Liver (tissue), 9 donors: ENCODE results near the gene RNF133. TPM values are rescaled to one million over a fixed set of nuclear protein-coding genes. Genes with fewer than 3 reads are reported as not detected.

Source experiments
- DNase-seq: peaks from one replicate; pipeline ENCODE4 v3.0.0-alpha.2; 2017; ENCODE audit warnings: low spot score
- H3K27ac ChIP-seq, 2 donors: one replicate each; pipeline ENCODE4 v1.7.0; 2013; ENCODE audit warnings: inconsistent platforms in 2 of 2, low read length in 2 of 2, control low read depth in 1 of 2, low read depth in 1 of 2, mild to moderate bottlenecking in 1 of 2
- H3K27me3 ChIP-seq, 4 donors: one replicate each; pipeline versions ENCODE4 v1.6.1 to v1.7.0; 2013; ENCODE audit warnings: low read length in 3 of 4, inconsistent platforms in 1 of 4, mild to moderate bottlenecking in 1 of 4, moderate library complexity in 1 of 4; ENCODE audit not compliant: control insufficient read depth in 4 of 4, insufficient read depth in 4 of 4
- H3K36me3 ChIP-seq, 4 donors: one replicate each; pipeline versions ENCODE4 v1.6.1 to v1.7.0; 2013; ENCODE audit warnings: low read length in 3 of 4, mild to moderate bottlenecking in 3 of 4, low read depth in 1 of 4, moderate library complexity in 1 of 4; ENCODE audit not compliant: control insufficient read depth in 4 of 4, insufficient read depth in 3 of 4
- H3K4me1 ChIP-seq, 4 donors: one replicate each; pipeline versions ENCODE4 v1.6.1 to v1.7.0; 2013; ENCODE audit warnings: low read length in 3 of 4, mild to moderate bottlenecking in 3 of 4, moderate library complexity in 1 of 4; ENCODE audit not compliant: control insufficient read depth in 4 of 4, insufficient read depth in 4 of 4
- H3K4me3 ChIP-seq, 3 donors: one replicate each; pipeline versions ENCODE4 v1.6.1 to v1.7.0; 2013; ENCODE audit warnings: low read length in 3 of 3, control low read depth in 1 of 3, low read depth in 1 of 3, mild to moderate bottlenecking in 1 of 3
- H3K9ac ChIP-seq, 2 donors: one replicate each; pipeline ENCODE4 v1.7.0; 2013; ENCODE audit warnings: low read length in 2 of 2, mild to moderate bottlenecking in 2 of 2, moderate library complexity in 2 of 2, control low read depth in 1 of 2, low read depth in 1 of 2
- H3K9me3 ChIP-seq, 4 donors: one replicate each; pipeline versions ENCODE4 v1.6.1 to v1.7.0; 2013; ENCODE audit warnings: low read length in 3 of 4; ENCODE audit not compliant: control insufficient read depth in 4 of 4
- EGR1 ChIP-seq, 2 donors: IDR thresholded peaks; 2 replicates each; pipeline ENCODE4 v1.6.1; 2016 to 2018; ENCODE audit warnings: antibody characterized with exemption in 2 of 2, low read depth in 2 of 2
- FOXA1 ChIP-seq: IDR thresholded peaks from 2 replicates; pipeline ENCODE4 v1.6.1; 2016; ENCODE audit warnings: antibody characterized with exemption
- GABPA ChIP-seq, 2 donors: IDR thresholded peaks in 1 of 2; conservative IDR thresholded peaks in 1 of 2; 2 replicates each; pipeline ENCODE4 v1.6.1; 2016; ENCODE audit warnings: antibody characterized with exemption in 2 of 2, mild to moderate bottlenecking in 1 of 2, moderate library complexity in 1 of 2
- HNF4A ChIP-seq, 2 donors: conservative IDR thresholded peaks; 2 replicates each; pipeline ENCODE4 v1.6.1; 2016; ENCODE audit warnings: antibody characterized with exemption in 2 of 2, mild to moderate bottlenecking in 2 of 2
- HNF4G ChIP-seq: IDR thresholded peaks from 2 replicates; pipeline ENCODE4 v1.6.1; 2016; ENCODE audit warnings: antibody characterized with exemption
- JUND ChIP-seq, 2 donors: IDR thresholded peaks; 2 replicates each; pipeline ENCODE4 v1.6.1; 2016; ENCODE audit warnings: antibody characterized with exemption in 2 of 2
- MAX ChIP-seq: IDR thresholded peaks from 2 replicates; pipeline ENCODE4 v1.6.1; 2016; ENCODE audit warnings: antibody characterized with exemption
- RAD21 ChIP-seq, 2 donors: IDR thresholded peaks; 2 replicates each; pipeline ENCODE4 v1.6.1; 2016; ENCODE audit warnings: antibody characterized with exemption in 2 of 2, mild to moderate bottlenecking in 2 of 2
- RXRA ChIP-seq, 2 donors: IDR thresholded peaks; 2 replicates each; pipeline ENCODE4 v1.6.1; 2017 to 2018; ENCODE audit warnings: antibody characterized with exemption in 2 of 2, mild to moderate bottlenecking in 1 of 2
- SP1 ChIP-seq: IDR thresholded peaks from 2 replicates; pipeline ENCODE4 v1.6.1; 2018; ENCODE audit warnings: antibody characterized with exemption, mild to moderate bottlenecking
- TAF1 ChIP-seq: conservative IDR thresholded peaks from 2 replicates; pipeline ENCODE4 v1.6.1; 2016; ENCODE audit warnings: antibody characterized with exemption, mild to moderate bottlenecking
- YY1 ChIP-seq: IDR thresholded peaks from 2 replicates; pipeline ENCODE4 v1.6.1; 2016; ENCODE audit warnings: antibody characterized with exemption, mild to moderate bottlenecking
- WGBS: extraction: QIAGEN DNeasy Blood & Tissue Kit; methylation state at CpG from one replicate; pipeline ENCODE4 v1.1.7; 2013; 5-methylcytosine and 5-hydroxymethylcytosine counted together
- polyA plus RNA-seq, 2 donors: library from polyadenylated mRNA; stranded (reverse) in 1 of 2; unstranded in 1 of 2; fragments of 200-250 nt in 1 of 2; fragments of >200 nt in 1 of 2; fragmentation: Nextera tagmentation in 1 of 2; extraction: Ambion mirVana in 1 of 2; gene quantifications; one replicate each; pipeline versions ENCODE4 v1.2.1 to v1.2.3, GENCODE V29; 2013 to 2015
- total RNA-seq, 2 donors: library from RNA; depleted of rRNA; stranded (reverse); fragments of >200 nt; gene quantifications; one replicate each; pipeline ENCODE4 v1.2.3, GENCODE V29; 2014
- TF ChIP-seq, protein P1 (sequence below): IDR thresholded peaks from 2 replicates; pipeline ENCODE4 v1.6.1; 2016; ENCODE audit warnings: antibody characterized with exemption
- TF ChIP-seq, protein P2 (sequence below): IDR thresholded peaks from 2 replicates; pipeline ENCODE4 v1.6.1; 2016; ENCODE audit warnings: antibody characterized with exemption, mild to moderate bottlenecking
- donor health status: healthy.
- donor health status: healthy.
- donor health status: healthy.
- donor health status: healthy.
- donor health status: healthy.

RNF133 gene
- total and polyA plus RNA-seq, 4 donors, result 0.14 to 2.8 TPM; not detected in 2

GRCh38 chr7:122691569-122692235 lies 7.2 kb downstream of the RNF133 start:
- Histone ChIP-seq H3K4me1 (no peaks in the 10 kb centered on the region), H3K9me3 (no peaks in the 10 kb centered on the region), H3K9ac (no peak overlapping the region), H3K27ac (no peak overlapping the region), H3K36me3 (no peaks in the 10 kb centered on the region), H3K4me3 (no peak overlapping the region), H3K27me3 (no peaks in the 10 kb centered on the region)
- no peak for DNase-seq
- TF ChIP-seq RAD21 (IDR thresholded peaks at IDR 0.05), result no peak
- no peak for TF ChIP-seq HNF4G
- no peak for TF ChIP-seq YY1
- TF ChIP-seq, protein P1, sequence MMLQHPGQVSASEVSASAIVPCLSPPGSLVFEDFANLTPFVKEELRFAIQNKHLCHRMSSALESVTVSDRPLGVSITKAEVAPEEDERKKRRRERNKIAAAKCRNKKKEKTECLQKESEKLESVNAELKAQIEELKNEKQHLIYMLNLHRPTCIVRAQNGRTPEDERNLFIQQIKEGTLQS, result no peak
- no peak for TF ChIP-seq MAX
- no peak for TF ChIP-seq HNF4A (conservative IDR thresholded peaks at IDR 0.05)
- TF ChIP-seq GABPA (IDR thresholded peaks at IDR 0.05 in 1 of 2, conservative IDR thresholded peaks at IDR 0.05 in 1 of 2), result no peak
- TF ChIP-seq TAF1, result no peak
- TF ChIP-seq, protein P2, sequence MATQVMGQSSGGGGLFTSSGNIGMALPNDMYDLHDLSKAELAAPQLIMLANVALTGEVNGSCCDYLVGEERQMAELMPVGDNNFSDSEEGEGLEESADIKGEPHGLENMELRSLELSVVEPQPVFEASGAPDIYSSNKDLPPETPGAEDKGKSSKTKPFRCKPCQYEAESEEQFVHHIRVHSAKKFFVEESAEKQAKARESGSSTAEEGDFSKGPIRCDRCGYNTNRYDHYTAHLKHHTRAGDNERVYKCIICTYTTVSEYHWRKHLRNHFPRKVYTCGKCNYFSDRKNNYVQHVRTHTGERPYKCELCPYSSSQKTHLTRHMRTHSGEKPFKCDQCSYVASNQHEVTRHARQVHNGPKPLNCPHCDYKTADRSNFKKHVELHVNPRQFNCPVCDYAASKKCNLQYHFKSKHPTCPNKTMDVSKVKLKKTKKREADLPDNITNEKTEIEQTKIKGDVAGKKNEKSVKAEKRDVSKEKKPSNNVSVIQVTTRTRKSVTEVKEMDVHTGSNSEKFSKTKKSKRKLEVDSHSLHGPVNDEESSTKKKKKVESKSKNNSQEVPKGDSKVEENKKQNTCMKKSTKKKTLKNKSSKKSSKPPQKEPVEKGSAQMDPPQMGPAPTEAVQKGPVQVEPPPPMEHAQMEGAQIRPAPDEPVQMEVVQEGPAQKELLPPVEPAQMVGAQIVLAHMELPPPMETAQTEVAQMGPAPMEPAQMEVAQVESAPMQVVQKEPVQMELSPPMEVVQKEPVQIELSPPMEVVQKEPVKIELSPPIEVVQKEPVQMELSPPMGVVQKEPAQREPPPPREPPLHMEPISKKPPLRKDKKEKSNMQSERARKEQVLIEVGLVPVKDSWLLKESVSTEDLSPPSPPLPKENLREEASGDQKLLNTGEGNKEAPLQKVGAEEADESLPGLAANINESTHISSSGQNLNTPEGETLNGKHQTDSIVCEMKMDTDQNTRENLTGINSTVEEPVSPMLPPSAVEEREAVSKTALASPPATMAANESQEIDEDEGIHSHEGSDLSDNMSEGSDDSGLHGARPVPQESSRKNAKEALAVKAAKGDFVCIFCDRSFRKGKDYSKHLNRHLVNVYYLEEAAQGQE, result no peak
- no peak for TF ChIP-seq EGR1 (IDR thresholded peaks at IDR 0.05; ENCODE audit: low read depth in 2 of 2)
- WGBS, result 96% methylated on average over 14 of the region's 14 CpGs

DNA sequence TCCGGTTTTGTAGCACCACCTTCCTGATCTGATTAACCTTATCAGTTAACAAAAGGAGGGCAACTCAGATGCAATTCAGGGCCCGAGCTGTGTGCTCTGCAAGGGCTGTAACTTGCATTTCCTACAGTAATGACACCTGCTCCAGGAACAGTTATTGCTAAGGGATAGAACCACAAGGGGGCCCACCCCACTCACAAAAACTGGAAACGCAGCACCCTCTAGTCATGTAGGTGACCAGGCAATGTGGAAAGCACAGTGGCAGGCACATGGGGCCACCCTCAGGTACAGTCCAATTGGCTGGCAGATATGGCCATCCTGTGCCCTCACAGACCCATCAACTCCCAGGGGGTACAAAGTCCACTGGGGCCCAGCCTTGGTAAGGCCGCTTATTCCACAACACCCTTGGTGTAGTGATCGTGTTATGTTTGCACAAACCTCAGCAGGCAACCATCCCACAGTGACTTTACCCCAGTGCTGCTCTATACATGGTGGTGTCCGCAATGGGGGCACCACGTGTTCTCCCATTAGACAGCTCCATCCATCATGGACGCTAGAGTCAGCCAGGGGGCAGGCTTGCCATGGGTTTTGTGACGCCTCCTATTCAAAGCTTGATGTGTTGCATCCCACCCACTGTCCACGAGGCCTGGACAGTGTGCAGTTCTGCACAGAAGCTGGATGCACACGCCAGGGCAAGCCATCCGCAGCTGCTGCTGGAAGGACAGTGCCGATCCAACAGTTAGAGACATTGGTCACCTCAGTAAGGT lies 9.4 kb downstream of the RNF133 start:
- no peak for DNase-seq
- no peaks in the 10 kb centered on the region for H3K9me3 ChIP-seq
- 95% methylated on average over 13 of the region's 13 CpGs for WGBS
- H3K27me3 ChIP-seq, result no peaks in the 10 kb centered on the region
- no peaks in the 10 kb centered on the region for H3K36me3 ChIP-seq
- no peak overlapping the region for H3K9ac ChIP-seq
- peaks cover 0 to 2% (median 0%) of the 10 kb centered on the region in 4 donors for H3K4me1 ChIP-seq
- H3K4me3 ChIP-seq, result no peak overlapping the region
- H3K27ac ChIP-seq, result no peak overlapping the region
- TF ChIP-seq YY1 (no peak), FOXA1 (no peak), RXRA (IDR thresholded peaks at IDR 0.05) (no peak), HNF4G (no peak), JUND (IDR thresholded peaks at IDR 0.05) (no peak), RAD21 (IDR thresholded peaks at IDR 0.05) (no peak), GABPA (IDR thresholded peaks at IDR 0.05 in 1 of 2, conservative IDR thresholded peaks at IDR 0.05 in 1 of 2) (no peak), EGR1 (IDR thresholded peaks at IDR 0.05; ENCODE audit: low read depth in 2 of 2) (no peak), SP1 (no peak), MAX (no peak), HNF4A (conservative IDR thresholded peaks at IDR 0.05) (no peak)
- TF ChIP-seq, protein P1, result no peak
